WTC11 (cell line): ENCODE measurements around the gene RTP5. TPM values are rescaled to one million over a fixed set of nuclear protein-coding genes. Genes with fewer than 3 reads are reported as not detected.

Experiments
- ATAC-seq: fragments of 200-7000 bp; cut with Tn5 transposase; 2 replicates; pipeline ENCODE4 v1.10.0; 2021; ENCODE audit warnings: mild to moderate bottlenecking, moderate library complexity
- CTCF ChIA-PET: fragments of 300-600 bp; sonication (Branson Sonifier 250); formaldehyde crosslinking; loops from one replicate; lab custom pipeline; 2021; ENCODE audit warnings: antibody characterized with exemption; lab: Charles Lee
- POLR2A ChIA-PET: fragments of 350-600 bp; sonication (Branson Sonifier 250); formaldehyde crosslinking; loops from one replicate; lab custom pipeline; 2021; ENCODE audit warnings: antibody characterized with exemption; lab: Charles Lee
- DNase-seq: peaks from one replicate; pipeline ENCODE4 v3.0.0; 2021; ENCODE audit warnings: low spot score
- H3K27ac Mint-ChIP-seq: 2 replicates; pipeline ENCODE4 v1.8.0; 2021; ENCODE audit warnings: mixed read lengths
- H3K27me3 Mint-ChIP-seq: 2 replicates; pipeline ENCODE4 v1.8.0; 2021; ENCODE audit warnings: low read depth, mild to moderate bottlenecking, moderate library complexity, mixed read lengths
- H3K36me3 Mint-ChIP-seq: 2 replicates; pipeline ENCODE4 v1.8.0; 2021; ENCODE audit warnings: mixed read lengths
- H3K4me1 Mint-ChIP-seq: 2 replicates; pipeline ENCODE4 v1.8.0; 2022; ENCODE audit warnings: mixed read lengths
- H3K4me3 Mint-ChIP-seq: 2 replicates; pipeline ENCODE4 v1.8.0; 2021; ENCODE audit warnings: mild to moderate bottlenecking, moderate library complexity, mixed read lengths
- H3K9me3 Mint-ChIP-seq: 2 replicates; pipeline ENCODE4 v1.8.0; 2021; ENCODE audit warnings: mixed read lengths
- AR ChIP-seq: fragments of 250-450 bp; sonication (Bioruptor Pico); IDR thresholded peaks from 2 replicates; pipeline ENCODE4 v1.9.0; 2021; ENCODE audit warnings: mild to moderate bottlenecking
- ATF1 ChIP-seq: sonication (generic); formaldehyde crosslinking; IDR thresholded peaks from 2 replicates; pipeline ENCODE4 v1.8.1; 2023; ENCODE audit warnings: mild to moderate bottlenecking, moderate library complexity, missing genetic modification reagents
- CREB1 ChIP-seq: sonication (generic); formaldehyde crosslinking; IDR thresholded peaks from 2 replicates; pipeline ENCODE4 v1.8.0; 2023; ENCODE audit warnings: mild to moderate bottlenecking, missing genetic modification reagents
- CTCF ChIP-seq: fragments of 200-600 bp; IDR thresholded peaks from 2 replicates; pipeline ENCODE4 v1.8.0; 2022; ENCODE audit warnings: antibody characterized with exemption
- ESRRA ChIP-seq: sonication (generic); formaldehyde crosslinking; IDR thresholded peaks from 2 replicates; pipeline ENCODE4 v1.8.1; 2022; ENCODE audit warnings: mild to moderate bottlenecking, missing genetic modification reagents, borderline replicate concordance
- JUN ChIP-seq: sonication (generic); formaldehyde crosslinking; IDR thresholded peaks from 2 replicates; pipeline ENCODE4 v1.8.0; 2023; ENCODE audit warnings: mild to moderate bottlenecking, missing genetic modification reagents
- MLX ChIP-seq: sonication (generic); formaldehyde crosslinking; IDR thresholded peaks from 2 replicates; pipeline ENCODE4 v1.8.1; 2023; ENCODE audit warnings: mild to moderate bottlenecking, missing genetic modification reagents, moderate library complexity
- MYBL2 ChIP-seq: sonication (generic); formaldehyde crosslinking; IDR thresholded peaks from 2 replicates; pipeline ENCODE4 v1.8.1; 2023; ENCODE audit warnings: mild to moderate bottlenecking, moderate library complexity, missing genetic modification reagents
- NR3C1 ChIP-seq: sonication (generic); formaldehyde crosslinking; conservative IDR thresholded peaks from 2 replicates; pipeline ENCODE4 v1.8.1; 2023; ENCODE audit warnings: low read depth, mild to moderate bottlenecking, missing genetic modification reagents
- PREB ChIP-seq: sonication (generic); formaldehyde crosslinking; IDR thresholded peaks from 2 replicates; pipeline ENCODE4 v1.8.1; 2022; ENCODE audit warnings: mild to moderate bottlenecking, missing genetic modification reagents, moderate library complexity, borderline replicate concordance
- RORB ChIP-seq: fragments of 250-450 bp; sonication (Bioruptor Pico); IDR thresholded peaks from 2 replicates; pipeline ENCODE4 v1.9.0; 2021; ENCODE audit warnings: mild to moderate bottlenecking
- SMAD3 ChIP-seq: sonication (generic); formaldehyde crosslinking; IDR thresholded peaks from 2 replicates; pipeline ENCODE4 v1.8.0; 2022; ENCODE audit warnings: missing genetic modification reagents, mild to moderate bottlenecking, borderline replicate concordance
- TCF7 ChIP-seq: sonication (generic); formaldehyde crosslinking; IDR thresholded peaks from 2 replicates; pipeline ENCODE4 v1.8.0; 2022; ENCODE audit warnings: mild to moderate bottlenecking, low read depth, missing genetic modification reagents, moderate library complexity
- ZBTB43 ChIP-seq: sonication (generic); formaldehyde crosslinking; IDR thresholded peaks from 2 replicates; pipeline ENCODE4 v1.8.1; 2023; ENCODE audit warnings: mild to moderate bottlenecking, missing genetic modification reagents
- ZNF219 ChIP-seq: sonication (generic); formaldehyde crosslinking; IDR thresholded peaks from 2 replicates; pipeline ENCODE4 v1.8.0; 2023; ENCODE audit warnings: missing genetic modification reagents, mild to moderate bottlenecking, borderline replicate concordance
- ZNF396 ChIP-seq: fragments of 250-450 bp; sonication (Bioruptor Pico); IDR thresholded peaks from 2 replicates; pipeline ENCODE4 v1.8.0; 2021; ENCODE audit warnings: mild to moderate bottlenecking, moderate library complexity, borderline replicate concordance
- ZNF423 ChIP-seq: fragments of 250-450 bp; sonication (Bioruptor Pico); IDR thresholded peaks from 2 replicates; pipeline ENCODE4 v2.1.2; 2022; ENCODE audit warnings: mild to moderate bottlenecking, moderate library complexity
- ZNF532 ChIP-seq: fragments of 250-450 bp; sonication (Bioruptor Pico); IDR thresholded peaks from 2 replicates; pipeline ENCODE4 v1.9.0; 2021; ENCODE audit warnings: mild to moderate bottlenecking, borderline replicate concordance
- total RNA-seq: library from RNA; stranded (reverse); gene quantifications from 3 replicates; pipeline ENCODE4 v1.2.3, GENCODE V29; 2021

The RTP5 gene
- total RNA-seq, 1 experiment from 2014 or later = not detected

- Mint-ChIP-seq H3K27me3 (peaks cover 5% of the 10 kb centered on the region), H3K9me3 (peaks cover 10% of the 10 kb centered on the region), H3K36me3 (no peaks in the 10 kb centered on the region), H3K4me1 (peaks cover 17% of the 10 kb centered on the region)
- POLR2A ChIA-PET = no interaction called here
- TF ChIP-seq SMAD3 (CRISPR knock-in tag) = no peak
- TF ChIP-seq, all 79 proteins: peak for 0
- CTCF ChIA-PET = no interaction called here
- ATAC-seq = no peak
- DNase-seq = no peak
- no peak overlapping the region for H3K27ac Mint-ChIP-seq
- H3K4me3 Mint-ChIP-seq = no peak overlapping the region
Measured at GRCh38 chr2:241837197-241837965, 32.1 kb upstream of the RTP5 start.

GRCh38 chr2:241841181-241842066, 28.1 kb upstream of the RTP5 start:
- H3K27me3 Mint-ChIP-seq = peaks cover 39% of the 10 kb centered on the region
- POLR2A ChIA-PET = no interaction called here
- DNase-seq = no peak
- no peaks in the 10 kb centered on the region for H3K36me3 Mint-ChIP-seq
- H3K27ac Mint-ChIP-seq = no peak overlapping the region
- no peak for ATAC-seq
- no peak overlapping the region for H3K4me3 Mint-ChIP-seq
- TF ChIP-seq ATF1 (CRISPR knock-in tag) (no peak), ZBTB43 (CRISPR knock-in tag) (no peak), ZNF423 (CRISPR knock-in tag) (no peak), PREB (CRISPR knock-in tag) (no peak), ZNF396 (CRISPR knock-in tag) (no peak), CREB1 (CRISPR knock-in tag) (no peak), RORB (CRISPR knock-in tag) (no peak), ZNF219 (no peak), ESRRA (CRISPR knock-in tag) (no peak), MYBL2 (CRISPR knock-in tag) (no peak), NR3C1 (CRISPR knock-in tag) (no peak), JUN (CRISPR knock-in tag) (no peak), MLX (no peak), CTCF (no peak), AR (CRISPR knock-in tag) (no peak), ZNF532 (CRISPR knock-in tag) (no peak), TCF7 (no peak)
- CTCF ChIA-PET = interaction anchor here (1.6 kb wide), 1 partner anchor 107 kb away, joined by 6 read pairs; the partner anchor contains the start of gene D2HGDH
- peaks cover 19% of the 10 kb centered on the region for H3K4me1 Mint-ChIP-seq
- H3K9me3 Mint-ChIP-seq = no peaks in the 10 kb centered on the region
